Common myeloid progenitor, CD34-positive (primary cell): ENCODE measurements around the gene TNFSF12.
A peak's percentile ranks its signal among the peaks of the same experiment; 100 is the strongest.

Experiments
- CTCF ChIA-PET: fragments of 350-600 bp; sonication (Branson Sonifier 250); formaldehyde crosslinking; loops from one replicate; lab custom pipeline; 2021; ENCODE audit warnings: antibody characterized with exemption; lab: Charles Lee
- POLR2A ChIA-PET: fragments of 350-600 bp; sonication (Branson Sonifier 250); formaldehyde crosslinking; loops from one replicate; lab custom pipeline; 2021; ENCODE audit warnings: antibody characterized with exemption; lab: Charles Lee
- DNase-seq, 3 donors: peaks; one replicate each; pipeline versions ENCODE4 v3.0.0 to v3.0.0-alpha.2; 2013
- H3K27ac ChIP-seq, 2 experiments: 1 replicate in 1 of 2; 2 replicates in 1 of 2; pipeline ENCODE4 v1.7.0; 2013; ENCODE audit warnings: inconsistent platforms in 2 of 2, low read length in 2 of 2, mild to moderate bottlenecking in 2 of 2, low read depth in 1 of 2, moderate library complexity in 1 of 2; ENCODE audit not compliant: severe bottlenecking in 2 of 2, insufficient read depth in 1 of 2, poor library complexity in 1 of 2
- H3K27me3 ChIP-seq, 5 experiments: replicated peaks in 2 of 5; 1 replicate in 3 of 5; 2 replicates in 2 of 5; pipeline versions ENCODE4 v1.6.1 to v1.7.0; 2013; ENCODE audit warnings: low read length in 4 of 5, mild to moderate bottlenecking in 2 of 5, moderate library complexity in 2 of 5, inconsistent platforms in 1 of 5; ENCODE audit not compliant: insufficient read depth in 5 of 5, control insufficient read depth in 4 of 5
- H3K36me3 ChIP-seq, 4 experiments: 1 replicate in 2 of 4; 2 replicates in 2 of 4; pipeline versions ENCODE4 v1.6.1 to v1.7.0; 2013; ENCODE audit warnings: low read length in 3 of 4, control low read depth in 1 of 4, mild to moderate bottlenecking in 1 of 4; ENCODE audit not compliant: control insufficient read depth in 4 of 4, insufficient read depth in 4 of 4
- H3K4me1 ChIP-seq, 4 experiments: 1 replicate in 3 of 4; 2 replicates in 1 of 4; pipeline versions ENCODE4 v1.6.1 to v1.7.1; 2013; ENCODE audit warnings: low read length in 3 of 4, mild to moderate bottlenecking in 3 of 4, control low read depth in 1 of 4, inconsistent platforms in 1 of 4, moderate library complexity in 1 of 4; ENCODE audit not compliant: control insufficient read depth in 4 of 4, insufficient read depth in 4 of 4; ENCODE audit errors: control extremely low read depth in 1 of 4
- H3K4me3 ChIP-seq, 7 experiments: 1 replicate in 4 of 7; 2 replicates in 3 of 7; pipeline versions ENCODE4 v1.5.1 to v1.7.0; 2013; ENCODE audit warnings: mild to moderate bottlenecking in 7 of 7, low read length in 6 of 7, moderate library complexity in 6 of 7, inconsistent platforms in 2 of 7, low read depth in 2 of 7, control low read depth in 1 of 7; ENCODE audit not compliant: insufficient read depth in 4 of 7, control insufficient read depth in 1 of 7; ENCODE audit errors: extremely low read depth in 1 of 7
- H3K9me3 ChIP-seq, 5 experiments: 1 replicate in 4 of 5; 2 replicates in 1 of 5; pipeline versions ENCODE4 v1.6.1 to v1.7.1; 2013; ENCODE audit warnings: low read length in 4 of 5, mild to moderate bottlenecking in 2 of 5, inconsistent platforms in 1 of 5, low read depth in 1 of 5, moderate library complexity in 1 of 5; ENCODE audit not compliant: control insufficient read depth in 4 of 5, insufficient read depth in 2 of 5; ENCODE audit errors: control extremely low read depth in 1 of 5
- WGBS: methylation state at CpG from one replicate; pipeline ENCODE4 v1.1.5; 2013; ENCODE audit not compliant: insufficient coverage; 5-methylcytosine and 5-hydroxymethylcytosine counted together

The TNFSF12 gene

DNA sequence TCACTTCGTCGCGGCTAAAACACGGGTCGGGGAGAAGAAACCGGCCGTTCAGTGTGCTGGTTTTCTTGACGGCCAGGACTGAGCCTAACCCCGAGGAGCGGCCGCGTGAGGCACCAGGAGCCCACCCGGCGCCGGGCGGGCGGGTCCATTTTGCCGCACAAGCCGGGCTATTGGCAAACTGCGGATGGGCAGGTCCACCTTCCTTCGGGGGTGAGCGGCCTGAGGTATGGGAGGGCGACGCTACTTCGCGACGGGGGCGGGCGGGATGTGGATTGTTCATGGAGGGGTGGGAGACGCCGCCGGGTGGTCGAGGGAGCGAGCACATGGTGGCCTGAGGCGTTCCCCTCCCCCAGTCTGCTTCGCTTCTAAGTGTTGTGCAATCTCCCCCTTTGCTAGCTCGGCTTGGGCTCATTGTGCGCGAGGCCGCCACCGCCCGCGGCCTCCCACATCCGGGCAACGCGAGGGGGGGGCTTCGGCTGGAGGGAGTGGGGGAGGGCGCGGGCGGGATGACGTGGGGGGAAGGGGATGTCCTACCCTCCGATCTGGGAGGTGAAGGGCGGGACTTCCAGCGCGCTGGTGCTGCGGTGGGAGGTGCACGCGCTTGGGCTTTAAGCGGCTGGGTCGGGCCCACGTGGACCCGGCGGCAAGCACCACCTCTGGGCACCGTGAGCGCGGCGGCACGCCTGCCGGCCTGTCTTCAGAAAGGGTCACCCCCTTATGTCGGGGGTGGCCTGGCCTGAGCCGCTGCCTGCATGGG lies 24.6 kb downstream of the TNFSF12 start:
- Histone ChIP-seq H3K36me3 (peaks cover 22 to 73% (median 59%) of the 10 kb centered on the region in 4 experiments), H3K4me1 (peaks cover 17 to 58% (median 35%) of the 10 kb centered on the region in 4 experiments), H3K4me3 (peak overlapping the region; percentile 86 to 100 (median 93)), H3K27me3 (no peaks in the 10 kb centered on the region), H3K27ac (peak overlapping the region; percentile 83 to 94), H3K9me3 (no peaks in the 10 kb centered on the region)
- WGBS: under 1% methylated on average over 55 of the region's 71 CpGs
- DNase-seq: peak; percentile 92 to 97 (median 96)
- POLR2A ChIA-PET: interaction anchor here (0.5 to 4.6 kb wide), 6 partner anchors 8 to 132 kb away, joined by 3 to 40 read pairs (median 4); partner anchors contain the start of gene MPDU1
- CTCF ChIA-PET: interaction anchor here (1.2 to 3.9 kb wide), 4 partner anchors 8 to 113 kb away, joined by 3 to 58 read pairs (median 4); partner anchors contain the start of genes MPDU1, SOX15 and TP53

DNA sequence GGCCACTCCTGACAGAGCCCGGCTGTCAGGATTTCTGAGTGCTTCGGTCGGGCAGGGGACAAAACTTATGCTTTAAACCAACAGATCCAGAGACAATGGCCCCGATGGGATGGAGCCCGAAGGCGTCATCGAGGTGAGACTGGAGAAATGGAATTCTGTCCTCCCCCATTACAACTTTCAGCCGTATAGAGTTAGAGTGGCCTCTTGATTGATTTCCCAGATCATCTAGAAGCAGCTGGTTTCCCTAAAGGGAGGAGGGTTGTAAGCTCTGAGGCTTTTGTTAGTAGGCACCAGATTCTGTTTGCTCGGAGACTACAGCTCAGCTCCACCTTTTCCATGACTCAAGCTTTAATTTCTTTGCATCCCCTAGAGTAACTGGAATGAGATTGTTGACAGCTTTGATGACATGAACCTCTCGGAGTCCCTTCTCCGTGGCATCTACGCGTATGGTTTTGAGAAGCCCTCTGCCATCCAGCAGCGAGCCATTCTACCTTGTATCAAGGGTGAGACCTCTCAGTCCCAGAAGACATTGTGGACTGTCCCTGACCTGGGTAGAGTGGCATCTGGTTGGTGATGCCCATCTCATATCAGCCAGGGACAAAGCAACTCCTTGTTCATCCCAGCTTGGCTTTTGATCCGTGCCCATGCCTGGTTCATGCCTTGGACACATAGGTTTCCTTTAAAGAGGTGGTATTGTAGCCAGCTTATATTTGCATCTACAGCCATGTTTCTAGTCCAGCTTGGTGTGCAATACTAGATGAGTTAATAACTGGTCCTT lies 25.5 kb downstream of the TNFSF12 start:
- Histone ChIP-seq H3K36me3 (peaks cover 22 to 71% (median 59%) of the 10 kb centered on the region in 4 experiments), H3K9me3 (no peaks in the 10 kb centered on the region), H3K4me3 (peak overlapping the region; percentile 86 to 100 (median 93)), H3K4me1 (peaks cover 19 to 66% (median 44%) of the 10 kb centered on the region in 4 experiments), H3K27me3 (no peaks in the 10 kb centered on the region), H3K27ac (peak overlapping the region; percentile 4 to 94)
- ChIA-PET POLR2A (interaction anchor here (1.0 to 4.6 kb wide), 2 partner anchors 10 kb away, joined by 3 to 40 read pairs; partner anchors contain the start of gene MPDU1), CTCF (interaction anchor here (0.9 to 3.9 kb wide), 5 partner anchors 9 to 113 kb away, joined by 3 to 58 read pairs (median 4); partner anchors contain the start of genes FXR2, MPDU1, SOX15 and TP53)
- WGBS: 44% methylated on average over 6 of the region's 15 CpGs
- no peak for DNase-seq

DNA sequence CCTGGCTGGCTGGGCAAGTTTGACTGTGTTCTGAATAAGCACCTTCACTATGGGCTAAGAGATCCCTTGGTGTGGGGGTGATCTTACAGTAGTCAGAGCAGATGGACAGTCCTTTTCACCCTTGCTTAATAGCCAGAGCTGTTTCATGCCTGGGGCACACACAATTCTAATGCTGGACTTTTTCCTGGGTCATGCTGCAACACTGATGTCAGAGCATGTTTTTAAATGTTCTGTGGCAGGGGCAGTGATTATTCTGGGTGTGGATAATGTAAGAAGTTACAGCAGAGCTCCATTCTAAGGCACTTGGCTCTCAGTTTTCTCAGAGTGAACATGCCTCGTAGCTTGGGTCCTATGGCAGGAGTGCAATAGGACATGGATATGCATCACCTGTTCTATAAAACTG lies 26.6 kb downstream of the TNFSF12 start:
- peaks cover 19 to 77% (median 55%) of the 10 kb centered on the region in 4 experiments for H3K4me1 ChIP-seq
- POLR2A ChIA-PET: interaction anchor here (0.9 to 4.6 kb wide), 2 partner anchors 9 to 40 kb away, joined by 5 to 40 read pairs; partner anchors contain the start of genes FXR2 and MPDU1
- DNase-seq: no peak

DNA sequence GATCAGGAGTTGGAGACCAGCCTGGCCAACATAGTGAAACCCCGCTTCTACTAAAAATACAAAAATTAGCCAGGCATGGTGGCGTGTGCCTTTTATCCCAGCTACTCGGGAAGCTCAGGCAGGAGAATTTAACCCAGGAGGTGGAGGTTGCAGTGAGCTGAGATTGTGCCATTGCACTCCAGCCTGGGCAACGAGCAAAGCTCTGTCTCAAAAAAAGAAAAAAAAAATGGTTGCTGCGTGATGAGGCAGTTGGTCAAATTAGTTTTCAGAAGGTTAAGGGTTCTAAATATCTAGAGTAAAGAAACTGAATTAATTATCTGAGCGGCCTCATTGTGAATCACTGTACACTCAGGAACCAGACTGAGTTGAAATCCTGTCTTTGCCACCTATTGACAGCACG lies 27.1 kb downstream of the TNFSF12 start:
- no peak overlapping the region for H3K27ac ChIP-seq
- no peak for DNase-seq
- H3K4me3 ChIP-seq: no peak overlapping the region
- POLR2A ChIA-PET: interaction anchor here (0.6 to 4.6 kb wide), 3 partner anchors 8 to 52 kb away, joined by 3 to 40 read pairs (median 5); partner anchors contain the start of genes FXR2, MPDU1 and SAT2
- H3K27me3 ChIP-seq: no peaks in the 10 kb centered on the region
- CTCF ChIA-PET: interaction anchor here (0.6 to 3.9 kb wide), 4 partner anchors 11 to 220 kb away, joined by 3 to 58 read pairs (median 4); partner anchors contain the start of genes MPDU1 and SOX15
- no peaks in the 10 kb centered on the region for H3K9me3 ChIP-seq
- H3K36me3 ChIP-seq: peaks cover 22 to 64% (median 48%) of the 10 kb centered on the region in 4 experiments
- WGBS: 98% methylated on average over 6 of the region's 7 CpGs
- H3K4me1 ChIP-seq: peaks cover 19 to 81% (median 60%) of the 10 kb centered on the region in 4 experiments

More for the DNA sequence above, 26.6 kb downstream of the TNFSF12 start:
- WGBS: 100% methylated on average over 1 of the region's 1 CpG
- no peaks in the 10 kb centered on the region for H3K27me3 ChIP-seq
- H3K9me3 ChIP-seq: no peaks in the 10 kb centered on the region
- peak overlapping the region in 4 of 7 experiments; percentile 1 to 96 (median 48) for H3K4me3 ChIP-seq
- CTCF ChIA-PET: interaction anchor here (0.7 to 3.9 kb wide), 3 partner anchors 12 to 39 kb away, joined by 3 to 58 read pairs (median 3); partner anchors contain the start of genes FXR2, MPDU1 and SOX15
- H3K36me3 ChIP-seq: peaks cover 22 to 66% (median 52%) of the 10 kb centered on the region in 4 experiments
- no peak overlapping the region for H3K27ac ChIP-seq

DNA sequence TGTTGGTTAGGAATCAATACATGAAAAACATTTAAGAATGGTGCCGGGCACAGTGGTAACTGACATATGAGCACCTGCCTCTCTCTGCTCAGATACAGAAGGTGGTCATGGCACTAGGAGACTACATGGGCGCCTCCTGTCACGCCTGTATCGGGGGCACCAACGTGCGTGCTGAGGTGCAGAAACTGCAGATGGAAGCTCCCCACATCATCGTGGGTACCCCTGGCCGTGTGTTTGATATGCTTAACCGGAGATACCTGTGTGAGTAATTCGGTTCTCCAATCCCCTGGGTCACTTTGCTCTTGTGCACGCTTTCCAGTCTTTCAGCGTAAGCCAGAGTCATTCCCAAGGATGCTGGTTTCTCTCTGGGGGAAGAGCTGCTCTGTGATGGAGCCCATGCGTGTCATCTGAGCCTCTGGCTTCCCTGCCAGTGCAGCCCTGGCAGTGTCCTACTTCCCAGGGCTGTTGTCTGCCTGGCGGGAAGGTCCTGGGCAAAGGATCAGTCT lies 27.6 kb downstream of the TNFSF12 start:
- ChIA-PET CTCF (interaction anchor here (0.6 to 3.9 kb wide), 4 partner anchors 11 to 221 kb away, joined by 3 to 58 read pairs (median 4); partner anchors contain the start of genes MPDU1 and SOX15), POLR2A (interaction anchor here (0.6 kb wide), 1 partner anchor 51 kb away, joined by 3 read pairs; the partner anchor contains the start of gene SAT2)
- H3K4me3 ChIP-seq: peak overlapping the region in 1 of 7 experiments; percentile 4
- H3K27ac ChIP-seq: no peak overlapping the region
- H3K4me1 ChIP-seq: peaks cover 19 to 81% (median 64%) of the 10 kb centered on the region in 4 experiments
- 93% methylated on average over 14 of the region's 14 CpGs for WGBS
- no peaks in the 10 kb centered on the region for H3K27me3 ChIP-seq
- DNase-seq: no peak
- no peaks in the 10 kb centered on the region for H3K9me3 ChIP-seq
- peaks cover 22 to 59% (median 45%) of the 10 kb centered on the region in 4 experiments for H3K36me3 ChIP-seq
